NCI-H2171 (cell line): Measurements from ENCODE around the gene GALR1.
"Not testable (repeated sequence)": the region's sequence is repeated elsewhere in the genome, so short reads cannot be mapped to it uniquely, and the experiment has no call there.

ENCODE experiments used
- DNase-seq: peaks from one replicate; lab custom pipeline; 2025; lab: John Stamatoyannopoulos, UW

Gene GALR1

GRCh38 chr18:77250926-77251729 lies 1.5 kb downstream of the GALR1 start:
- no peak for DNase-seq

- no peak for DNase-seq
These were observed 2.0 kb downstream of the GALR1 start for GRCh38 chr18:77251730-77252050.

DNA sequence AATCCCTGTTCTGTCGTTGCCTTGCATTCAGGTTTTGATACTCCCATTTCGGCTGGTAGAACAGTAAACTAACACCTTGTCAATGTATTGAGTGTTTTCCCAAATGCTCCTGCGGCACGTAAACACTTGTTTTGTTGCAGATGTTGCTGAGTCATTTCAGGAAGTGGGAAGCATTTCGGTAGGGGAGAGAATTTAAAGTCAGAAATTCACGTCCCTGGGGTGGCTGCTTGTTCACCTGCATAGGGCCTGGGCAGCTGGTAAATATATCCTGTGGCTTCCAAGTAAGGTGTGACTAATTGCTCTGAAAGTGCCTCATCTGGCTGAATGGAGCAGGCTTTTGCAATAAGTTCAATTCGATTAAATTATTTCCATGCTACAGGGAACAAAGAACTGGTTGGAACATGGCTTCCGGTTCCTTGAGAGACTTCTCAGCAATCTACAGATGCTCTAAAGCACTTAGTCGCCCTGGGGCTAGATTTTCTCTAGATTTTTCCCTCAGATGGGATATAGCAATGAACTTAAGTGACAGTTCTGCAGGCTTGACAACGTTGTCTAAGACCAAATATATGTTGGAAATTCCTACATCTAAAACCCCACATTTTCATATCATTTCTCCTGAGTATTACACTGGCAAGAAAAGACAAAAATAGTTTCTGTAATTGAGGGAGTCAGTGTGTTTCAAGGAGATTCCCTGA lies 5.2 kb downstream of the GALR1 start:
- no peak for DNase-seq

GRCh38 chr18:77255426-77256105 lies 5.9 kb downstream of the GALR1 start:
- DNase-seq, result no peak

- no peak for DNase-seq
These were observed 13.2 kb downstream of the GALR1 start for GRCh38 chr18:77262643-77263465.

GRCh38 chr18:77263466-77263763 lies 13.8 kb downstream of the GALR1 start:
- no peak for DNase-seq

- DNase-seq, result no peak
These were observed 18.3 kb downstream of the GALR1 start for GRCh38 chr18:77267969-77268368.

GRCh38 chr18:77268456-77268855 lies 18.8 kb downstream of the GALR1 start:
- no peak for DNase-seq

- no peak for DNase-seq
These were observed 22.2 kb downstream of the GALR1 start for GRCh38 chr18:77271576-77272481.

DNA sequence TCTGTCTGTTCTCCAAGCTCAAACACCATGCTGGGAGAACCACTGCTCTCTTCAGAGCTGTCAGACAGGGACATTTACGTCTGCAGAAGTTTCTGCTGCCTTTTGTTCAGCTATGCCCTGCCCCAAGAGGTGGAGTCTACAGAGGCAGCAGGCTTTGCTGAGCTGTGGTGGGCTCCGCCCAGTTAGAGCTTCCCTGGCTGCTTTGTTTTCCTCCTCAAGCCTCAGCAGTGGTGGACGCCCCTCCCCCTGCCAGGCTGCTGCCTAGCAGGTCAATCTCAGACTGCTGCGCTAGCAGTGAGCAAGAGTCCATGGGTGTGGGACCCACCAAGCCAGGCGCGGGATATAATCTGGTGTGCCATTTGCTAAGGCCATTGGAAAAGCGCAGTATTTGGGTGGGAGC lies 41.2 kb downstream of the GALR1 start:
- not testable (repeated sequence) for DNase-seq

DNA sequence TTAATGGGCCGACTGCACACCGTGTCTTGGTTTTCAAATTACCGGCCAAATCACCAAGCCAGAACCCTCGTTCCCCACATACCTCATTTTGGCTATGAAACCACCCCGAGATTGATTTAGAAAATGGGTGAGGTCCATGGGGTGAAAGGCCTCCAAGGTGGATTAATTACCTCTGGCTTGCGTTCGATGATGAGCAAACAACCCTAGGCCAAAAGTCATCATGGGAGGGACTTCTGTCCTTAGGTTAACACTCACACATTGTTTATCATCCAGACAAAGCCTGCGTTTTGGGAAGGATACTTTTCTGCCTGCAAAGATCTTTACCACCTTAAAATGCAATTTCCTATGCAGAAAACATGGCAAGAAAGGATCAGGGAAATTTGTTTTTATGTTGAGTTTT lies 48.5 kb downstream of the GALR1 start:
- no peak for DNase-seq

DNA sequence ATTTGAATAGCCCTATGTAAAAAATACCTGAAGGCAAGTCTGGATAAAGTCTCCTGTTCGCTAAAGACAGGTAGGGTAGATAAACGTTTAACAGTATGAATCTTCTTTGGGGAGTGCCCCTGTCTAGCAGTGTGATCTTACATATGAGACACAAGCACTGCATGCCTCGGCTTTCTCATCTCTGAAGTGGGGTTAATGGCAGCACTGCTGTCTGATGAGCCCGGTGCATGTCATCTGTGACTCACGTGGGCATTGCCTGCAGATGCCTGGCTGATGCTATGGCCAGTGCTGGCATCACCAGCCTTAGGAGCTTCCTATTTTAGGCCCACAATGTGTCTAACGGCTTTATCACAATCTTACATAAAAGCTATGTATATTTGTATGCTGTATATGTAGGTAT lies 50.1 kb downstream of the GALR1 start:
- no peak for DNase-seq

DNA sequence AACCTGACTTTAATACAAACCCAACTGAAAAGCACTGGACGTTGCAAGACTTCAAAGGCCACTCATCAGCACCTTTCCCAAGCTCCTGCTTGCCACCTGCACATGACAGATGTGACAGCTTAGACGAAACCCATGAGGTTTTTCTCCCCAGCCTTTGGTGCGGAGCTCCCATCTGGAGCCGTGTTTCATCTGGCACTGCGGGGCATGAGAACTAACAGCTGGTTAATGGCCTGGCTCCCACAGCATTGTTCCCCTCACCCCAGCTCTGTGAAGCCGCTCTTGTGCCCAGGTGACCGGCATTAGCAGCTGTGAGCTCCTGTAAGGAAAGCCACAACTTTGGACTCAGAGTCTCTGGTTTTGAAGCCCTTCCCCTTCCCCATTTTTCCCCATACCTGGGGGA lies 50.9 kb downstream of the GALR1 start:
- peak; percentile 68 for DNase-seq

DNA sequence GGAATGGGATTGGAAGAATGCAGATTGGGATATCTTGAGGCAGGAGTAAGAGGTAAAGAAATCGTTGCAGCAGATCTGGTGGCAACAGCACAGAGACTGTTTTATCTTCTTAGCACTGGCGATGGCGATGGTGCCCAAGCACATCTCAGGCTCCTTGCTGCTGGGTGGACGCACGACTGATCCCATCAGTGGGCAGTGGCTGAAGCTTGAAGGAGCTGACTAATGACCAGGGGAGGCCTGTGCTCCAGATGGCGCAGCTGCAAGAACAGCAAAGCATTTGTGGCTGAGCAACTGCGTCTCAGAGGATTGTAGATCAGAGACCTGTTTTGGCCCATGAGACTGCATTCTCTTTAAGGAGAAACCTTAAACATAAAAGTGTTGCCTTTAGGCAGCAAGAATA lies 54.6 kb downstream of the GALR1 start:
- DNase-seq, result no peak

GRCh38 chr18:77305676-77306075 lies 56.0 kb downstream of the GALR1 start:
- no peak for DNase-seq

- no peak for DNase-seq
These were observed 58.6 kb downstream of the GALR1 start for GRCh38 chr18:77308216-77308615.

- no peak for DNase-seq
These were observed 64.9 kb downstream of the GALR1 start for GRCh38 chr18:77314511-77314910.

DNA sequence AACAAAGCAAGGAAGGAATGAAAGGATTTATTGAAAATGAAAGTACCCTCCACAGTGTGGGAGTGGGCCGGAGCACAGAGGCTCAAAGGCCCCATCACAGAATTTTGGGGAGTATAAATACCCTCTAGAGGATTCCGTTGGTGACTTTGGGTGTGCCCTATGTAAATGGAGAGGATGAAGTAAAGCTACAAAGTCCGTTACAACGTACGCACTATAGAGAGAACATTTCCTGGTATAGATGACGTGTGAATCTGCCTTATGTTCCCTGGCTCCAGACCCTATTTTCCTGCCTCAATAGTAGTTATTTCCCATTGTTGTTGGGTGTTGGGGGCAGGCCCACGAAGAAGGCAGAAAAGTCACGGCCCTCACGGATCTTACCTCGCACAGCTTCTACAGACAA lies 65.3 kb downstream of the GALR1 start:
- DNase-seq, result no peak

DNA sequence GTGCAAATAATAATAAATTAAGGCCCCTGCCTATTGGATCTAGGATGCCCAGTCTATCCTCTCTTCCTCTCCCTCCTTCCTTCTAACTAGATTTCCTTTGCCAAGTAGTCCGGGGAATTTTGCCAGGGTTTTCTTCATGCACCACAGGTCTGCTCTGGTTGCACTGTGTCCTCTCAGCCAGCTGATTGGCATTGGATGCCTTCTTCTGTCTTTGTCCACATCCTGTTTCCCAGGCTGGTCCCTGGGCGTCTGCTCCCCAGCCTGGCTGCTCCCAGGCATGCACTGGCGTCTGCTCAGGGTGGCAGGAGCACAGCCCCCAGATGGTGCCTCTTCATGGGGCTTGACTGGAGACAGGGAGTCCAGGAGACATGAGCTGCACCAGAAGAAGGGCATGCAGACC lies 66.4 kb downstream of the GALR1 start:
- DNase-seq, result no peak

- DNase-seq, result no peak
These were observed 67.0 kb downstream of the GALR1 start for GRCh38 chr18:77316641-77317040.

- DNase-seq, result peak; percentile 48
These were observed 71.4 kb downstream of the GALR1 start for GRCh38 chr18:77320971-77321559.
